K562 (cell line): ENCODE data around the gene FBXW11. TPM values are rescaled to one million over a fixed set of nuclear protein-coding genes. Genes with fewer than 3 reads are reported as not detected.
A peak's percentile ranks its signal among the peaks of the same experiment; 100 is the strongest.

Experiments used
- ATAC-seq: fragments of 200-7000 bp; cut with Tn5 transposase; 3 replicates; pipeline ENCODE4 v1.9.1; 2020; ENCODE audit warnings: moderate library complexity
- BruUV-seq: library from RNA; stranded (reverse); fragments of 400-500 nt; replicated peaks from 2 replicates; lab custom pipeline; 2021; lab: Mats Ljungman, UMichigan
- CTCF ChIA-PET: fragments of 300-600 bp; formaldehyde crosslinking; extraction: SDS; loops from one replicate; lab custom pipeline; 2021; ENCODE audit warnings: low intra/inter-chr PET ratio; lab: Yijun Ruan, JAX
- POLR2A ChIA-PET: fragments of 300-600, 350-650 bp; sonication (Branson Sonifier 250); formaldehyde crosslinking; extraction: SDS; loops from one replicate; lab custom pipeline; 2021; ENCODE audit warnings: antibody characterized with exemption, inconsistent platforms; lab: Yijun Ruan, JAX
- DNase-seq, 4 experiments: peaks; one replicate each; pipeline versions ENCODE4 v3.0.0 to v3.0.0-alpha.2; 2011 to 2018; ENCODE audit warnings: low spot score in 3 of 4, mixed read lengths in 3 of 4; ENCODE audit errors: extremely low read depth in 1 of 4
- FAIRE-seq: peaks from 2 replicates; lab custom pipeline; 2011; peaks lifted over from hg19 to GRCh38; lab: Jason Lieb, UNC
- H2AFZ ChIP-seq: 2 replicates; pipeline ENCODE4 v1.6.0; 2011; ENCODE audit warnings: low read depth, low read length, control low read depth, inconsistent platforms
- H3K27ac ChIP-seq: fragments of 200-600 bp; 3 replicates; pipeline ENCODE4 v1.8.0; 2011; ENCODE audit warnings: low read depth, mild to moderate bottlenecking, control low read depth, inconsistent platforms, low read length, moderate library complexity, mixed read lengths; ENCODE audit errors: extremely low read depth
- H3K27me3 ChIP-seq, 2 experiments: fragments of 300-600 bp in 1 of 2; 2 replicates in 1 of 2; 3 replicates in 1 of 2; pipeline versions ENCODE4 v1.6.0 to v1.8.0; 2011; ENCODE audit warnings: inconsistent platforms in 2 of 2, low read length in 2 of 2, mild to moderate bottlenecking in 1 of 2, mixed read lengths in 1 of 2, moderate library complexity in 1 of 2; ENCODE audit not compliant: control insufficient read depth in 2 of 2, insufficient read depth in 2 of 2
- H3K36me3 ChIP-seq: fragments of 300-600 bp; 3 replicates; pipeline ENCODE4 v1.8.0; 2011; ENCODE audit warnings: mild to moderate bottlenecking, low read length, inconsistent platforms; ENCODE audit not compliant: control insufficient read depth, insufficient read depth
- H3K4me1 ChIP-seq, 2 experiments: fragments of 200-600 bp in 1 of 2; replicated peaks in 1 of 2; 2 replicates in 1 of 2; 3 replicates in 1 of 2; pipeline versions ENCODE4 v1.5.1 to v1.8.0; 2011; ENCODE audit warnings: inconsistent platforms in 2 of 2, low read length in 2 of 2, mild to moderate bottlenecking in 1 of 2, mixed read lengths in 1 of 2, moderate library complexity in 1 of 2; ENCODE audit not compliant: control insufficient read depth in 2 of 2, insufficient read depth in 2 of 2
- H3K4me2 ChIP-seq: 2 replicates; pipeline ENCODE4 v1.6.1; 2011; ENCODE audit warnings: low read length, control low read depth, inconsistent platforms, mixed read lengths; ENCODE audit not compliant: insufficient read depth
- H3K4me3 ChIP-seq: fragments of 200-600 bp; sonication (generic), shearing (Covaris generic); 2 replicates; pipeline ENCODE4 v1.5.1; 2016; ENCODE audit warnings: control low read depth, inconsistent platforms
- H3K79me2 ChIP-seq: fragments of 200-600 bp; 3 replicates; pipeline ENCODE4 v1.8.0; 2011; ENCODE audit warnings: low read length, inconsistent platforms; ENCODE audit not compliant: control insufficient read depth, insufficient read depth
- H3K9ac ChIP-seq, 2 experiments: 2 replicates each; pipeline versions ENCODE4 v1.6.0 to v1.6.1; 2011; ENCODE audit warnings: low read depth in 2 of 2, low read length in 2 of 2, control low read depth in 1 of 2, inconsistent platforms in 1 of 2, mild to moderate bottlenecking in 1 of 2, mixed read lengths in 1 of 2; ENCODE audit not compliant: insufficient read depth in 1 of 2
- H3K9me1 ChIP-seq: one replicate; pipeline ENCODE4 v1.6.0; 2011; ENCODE audit warnings: inconsistent platforms, mild to moderate bottlenecking, low read length, moderate library complexity; ENCODE audit not compliant: control insufficient read depth, insufficient read depth
- H3K9me3 ChIP-seq: replicated peaks from 2 replicates; pipeline ENCODE4 v1.5.1; 2011; ENCODE audit warnings: low read depth, low read length, inconsistent platforms; ENCODE audit not compliant: control insufficient read depth, insufficient read depth
- H4K20me1 ChIP-seq: replicated peaks from 2 replicates; pipeline ENCODE4 v1.6.1; 2011; ENCODE audit warnings: low read length, inconsistent platforms, mixed read lengths; ENCODE audit not compliant: control insufficient read depth, insufficient read depth
- FOXA3 ChIP-seq, 2 experiments: fragments of 450-650 bp in 1 of 2; sonication (generic) in 1 of 2; formaldehyde crosslinking; IDR thresholded peaks in 1 of 2; conservative IDR thresholded peaks in 1 of 2; 2 replicates each; pipeline versions ENCODE4 v1.4.0 to v1.8.0; 2020 to 2022; ENCODE audit warnings: mild to moderate bottlenecking in 2 of 2, missing genetic modification reagents in 1 of 2
- MTA3 ChIP-seq: fragments of 450-650 bp; formaldehyde crosslinking; IDR thresholded peaks from 2 replicates; pipeline ENCODE4 v1.6.1; 2017; ENCODE audit warnings: mild to moderate bottlenecking, borderline replicate concordance
- NR2C2 ChIP-seq, 2 experiments: fragments of 200-800 bp in 1 of 2; sonication (Bioruptor generic) in 1 of 2; sonication (generic) in 1 of 2; formaldehyde crosslinking in 1 of 2; IDR thresholded peaks; 2 replicates each; pipeline versions ENCODE4 v1.6.1 to v1.8.0; 2016 to 2022; ENCODE audit warnings: mild to moderate bottlenecking in 1 of 2, missing compliant biosample characterization in 1 of 2, missing genetic modification characterization in 1 of 2, missing genetic modification reagents in 1 of 2
- POLR3G ChIP-seq: IDR thresholded peaks from 2 replicates; pipeline ENCODE4 v1.6.1; 2011; ENCODE audit not compliant: insufficient read length, insufficient replicate concordance; ENCODE audit errors: extremely low read depth
- RBM39 ChIP-seq: fragments of 200-400 bp; formaldehyde crosslinking; optimal IDR thresholded peaks from 2 replicates; pipeline ENCODE3; 2018; ENCODE audit warnings: low read depth, low read length
- SAFB ChIP-seq: fragments of 200-400 bp; formaldehyde crosslinking; IDR thresholded peaks from 2 replicates; pipeline ENCODE4 v1.6.1; 2017; ENCODE audit warnings: low read depth, low read length, borderline replicate concordance
- ZNF717 ChIP-seq: fragments of 250-450 bp; sonication (Bioruptor Pico); IDR thresholded peaks from 2 replicates; pipeline ENCODE4 v1.5.0; 2021
- ZNF76 ChIP-seq: fragments of 250-450 bp; sonication (Bioruptor Pico); IDR thresholded peaks from 2 replicates; pipeline ENCODE4 v1.4.0; 2020; ENCODE audit warnings: mild to moderate bottlenecking, moderate library complexity, borderline replicate concordance
- WGBS: fragments of 100-300 bp; shearing (Covaris generic); methylation state at CpG from one replicate; pipeline ENCODE4 v1.1.6; 2016; ENCODE audit warnings: low coverage, mixed read lengths; ENCODE audit not compliant: insufficient coverage; ENCODE audit errors: missing lambda C conversion rate; 5-methylcytosine and 5-hydroxymethylcytosine counted together
- in situ Hi-C: fragments of 300-500 bp; cut with MboI; formaldehyde crosslinking; loops from 4 replicates; pipeline ENCODE4 v1.15.0; 2018; ENCODE audit warnings: inconsistent platforms, mixed read lengths
- intact Hi-C: fragments of 100-400 bp; cut with micrococcal nuclease; formaldehyde crosslinking; loops from 2 replicates; pipeline ENCODE4 v1.14.2; 2022
- polyA plus RNA-seq, 8 experiments: library from polyadenylated mRNA; depleted of rRNA in 4 of 8; stranded (reverse) in 5 of 8; unstranded in 3 of 8; fragments of >200 nt; fragmentation: Nextera tagmentation in 2 of 8; fragmentation: Illumina TruSeq in 1 of 8; extraction: Ambion mirVana in 2 of 8; extraction: Trizol in 1 of 8; gene quantifications; 2 replicates each; pipeline versions ENCODE4 v1.2.1 to v1.2.3, GENCODE V29; 2011 to 2014; ENCODE audit warnings: inconsistent platforms in 1 of 8, missing spikeins in 1 of 8
- total RNA-seq, 7 experiments: library from RNA; depleted of rRNA in 6 of 7; stranded (reverse); fragments of >200 nt in 6 of 7; fragmentation: Illumina TruSeq in 2 of 7; extraction: Trizol in 2 of 7; gene quantifications; 2 replicates each; pipeline versions ENCODE4 v1.2.1 to v1.2.3, GENCODE V29; 2011 to 2021; ENCODE audit warnings: low replicate concordance in 1 of 7
- TF ChIP-seq, protein P1 (sequence below): fragments of 450-650 bp; IDR thresholded peaks from 2 replicates; pipeline ENCODE4 v1.6.1; 2017; ENCODE audit warnings: antibody characterized with exemption
- TF ChIP-seq, protein P2 (sequence below): fragments of 250-450 bp; sonication (Bioruptor Pico); IDR thresholded peaks from 2 replicates; pipeline ENCODE4 v1.4.0; 2020; ENCODE audit warnings: mild to moderate bottlenecking
- TF ChIP-seq, protein P3 (sequence below): IDR thresholded peaks from 2 replicates; pipeline ENCODE4 v1.6.1; 2012; ENCODE audit warnings: low read depth, low read length, improper control_type of control experiment, borderline replicate concordance
- TF ChIP-seq, protein P4 (sequence below): fragments of 450-650 bp; conservative IDR thresholded peaks from 2 replicates; pipeline ENCODE4 v1.6.1; 2016; ENCODE audit warnings: missing genetic modification characterization, low read depth, mild to moderate bottlenecking, control low read depth, missing compliant biosample characterization

Gene FBXW11
- total and polyA plus RNA-seq, 9 of the 15 experiments (the other 6 are each of a cell fraction or from before 2014, with no cell fraction given): 3.0 to 28.6 (median 23.6) TPM

DNA sequence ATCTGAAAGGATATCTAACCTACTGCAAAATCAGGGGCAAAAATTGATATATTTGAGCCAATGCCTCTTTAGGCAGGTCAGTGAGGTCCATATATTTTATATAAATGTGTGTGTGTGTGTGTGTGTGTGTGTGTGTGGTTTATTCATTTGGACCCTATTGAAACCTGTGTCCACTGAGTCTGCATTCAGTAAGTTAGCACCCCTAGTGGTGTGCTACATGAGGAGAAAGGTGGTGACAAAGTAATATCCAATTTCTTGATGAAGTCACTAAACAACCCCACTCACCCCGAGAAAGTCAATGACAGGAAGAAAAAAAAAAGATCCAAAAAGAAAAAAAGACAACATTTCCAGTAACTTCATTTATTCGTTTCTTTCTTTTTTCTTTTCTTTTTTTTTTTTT is 4.1 kb downstream of the FBXW11 start:
- H3K4me1 ChIP-seq: peaks cover 12 to 20% of the 10 kb centered on the region in 2 experiments
- H3K9ac ChIP-seq: no peak overlapping the region
- POLR2A ChIA-PET: no interaction called here
- intact Hi-C loops (no loop called here), in situ Hi-C loops (no loop called here)
- H3K9me3 ChIP-seq: no peaks in the 10 kb centered on the region
- FAIRE-seq (peak; percentile 40), DNase-seq (peak; percentile 34 to 50 (median 39)), ATAC-seq (peak; percentile 13; the same call in 2 of the 3 replicates)
- no peak overlapping the region for H3K4me3 ChIP-seq
- no peak overlapping the region for H3K4me2 ChIP-seq
- H3K9me1 ChIP-seq: no peaks in the 10 kb centered on the region
- H3K36me3 ChIP-seq: no peaks in the 10 kb centered on the region; the same call in 2 of the 3 replicates
- no TSS peak for BruUV-seq
- H3K27ac ChIP-seq: no peak overlapping the region
- peaks cover 89% of the 10 kb centered on the region for H3K79me2 ChIP-seq
- H3K27me3 ChIP-seq: no peaks in the 10 kb centered on the region
- 43% methylated on average over 1 of the region's 2 CpGs for WGBS
- H4K20me1 ChIP-seq: peaks cover 18% of the 10 kb centered on the region
- CTCF ChIA-PET: no interaction called here
- no peak overlapping the region for H2AFZ ChIP-seq
- TF ChIP-seq, protein P1, sequence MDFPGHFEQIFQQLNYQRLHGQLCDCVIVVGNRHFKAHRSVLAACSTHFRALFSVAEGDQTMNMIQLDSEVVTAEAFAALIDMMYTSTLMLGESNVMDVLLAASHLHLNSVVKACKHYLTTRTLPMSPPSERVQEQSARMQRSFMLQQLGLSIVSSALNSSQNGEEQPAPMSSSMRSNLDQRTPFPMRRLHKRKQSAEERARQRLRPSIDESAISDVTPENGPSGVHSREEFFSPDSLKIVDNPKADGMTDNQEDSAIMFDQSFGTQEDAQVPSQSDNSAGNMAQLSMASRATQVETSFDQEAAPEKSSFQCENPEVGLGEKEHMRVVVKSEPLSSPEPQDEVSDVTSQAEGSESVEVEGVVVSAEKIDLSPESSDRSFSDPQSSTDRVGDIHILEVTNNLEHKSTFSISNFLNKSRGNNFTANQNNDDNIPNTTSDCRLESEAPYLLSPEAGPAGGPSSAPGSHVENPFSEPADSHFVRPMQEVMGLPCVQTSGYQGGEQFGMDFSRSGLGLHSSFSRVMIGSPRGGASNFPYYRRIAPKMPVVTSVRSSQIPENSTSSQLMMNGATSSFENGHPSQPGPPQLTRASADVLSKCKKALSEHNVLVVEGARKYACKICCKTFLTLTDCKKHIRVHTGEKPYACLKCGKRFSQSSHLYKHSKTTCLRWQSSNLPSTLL: 0 out of 2 replicates have a peak, but pooled peaks have one; percentile 28
- TF ChIP-seq RBM39: no peak
- TF ChIP-seq MTA3: no peak
- TF ChIP-seq ZNF717: no peak
- no peak for TF ChIP-seq SAFB
- TF ChIP-seq ZNF76 (CRISPR knock-in tag): no peak
- no peak for TF ChIP-seq FOXA3 (CRISPR knock-in tag; conservative IDR thresholded peaks at IDR 0.05 in 1 of 2, IDR thresholded peaks at IDR 0.05 in 1 of 2)
- TF ChIP-seq, protein P2, sequence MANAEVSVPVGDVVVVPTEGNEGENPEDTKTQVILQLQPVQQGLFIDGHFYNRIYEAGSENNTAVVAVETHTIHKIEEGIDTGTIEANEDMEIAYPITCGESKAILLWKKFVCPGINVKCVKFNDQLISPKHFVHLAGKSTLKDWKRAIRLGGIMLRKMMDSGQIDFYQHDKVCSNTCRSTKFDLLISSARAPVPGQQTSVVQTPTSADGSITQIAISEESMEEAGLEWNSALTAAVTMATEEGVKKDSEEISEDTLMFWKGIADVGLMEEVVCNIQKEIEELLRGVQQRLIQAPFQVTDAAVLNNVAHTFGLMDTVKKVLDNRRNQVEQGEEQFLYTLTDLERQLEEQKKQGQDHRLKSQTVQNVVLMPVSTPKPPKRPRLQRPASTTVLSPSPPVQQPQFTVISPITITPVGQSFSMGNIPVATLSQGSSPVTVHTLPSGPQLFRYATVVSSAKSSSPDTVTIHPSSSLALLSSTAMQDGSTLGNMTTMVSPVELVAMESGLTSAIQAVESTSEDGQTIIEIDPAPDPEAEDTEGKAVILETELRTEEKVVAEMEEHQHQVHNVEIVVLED (CRISPR knock-in tag): no peak
- no peak for TF ChIP-seq POLR3G
- TF ChIP-seq, protein P3, sequence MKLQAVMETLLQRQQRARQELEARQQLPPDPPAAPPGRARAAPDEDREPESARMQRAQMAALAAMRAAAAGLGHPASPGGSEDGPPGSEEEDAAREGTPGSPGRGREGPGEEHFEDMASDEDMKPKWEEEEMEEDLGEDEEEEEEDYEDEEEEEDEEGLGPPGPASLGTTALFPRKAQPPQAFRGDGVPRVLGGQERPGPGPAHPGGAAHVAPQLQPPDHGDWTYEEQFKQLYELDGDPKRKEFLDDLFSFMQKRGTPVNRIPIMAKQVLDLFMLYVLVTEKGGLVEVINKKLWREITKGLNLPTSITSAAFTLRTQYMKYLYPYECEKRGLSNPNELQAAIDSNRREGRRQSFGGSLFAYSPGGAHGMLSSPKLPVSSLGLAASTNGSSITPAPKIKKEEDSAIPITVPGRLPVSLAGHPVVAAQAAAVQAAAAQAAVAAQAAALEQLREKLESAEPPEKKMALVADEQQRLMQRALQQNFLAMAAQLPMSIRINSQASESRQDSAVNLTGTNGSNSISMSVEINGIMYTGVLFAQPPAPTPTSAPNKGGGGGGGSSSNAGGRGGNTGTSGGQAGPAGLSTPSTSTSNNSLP: peak; percentile 18; the same call in 1 of the 2 replicates
- TF ChIP-seq, protein P4, sequence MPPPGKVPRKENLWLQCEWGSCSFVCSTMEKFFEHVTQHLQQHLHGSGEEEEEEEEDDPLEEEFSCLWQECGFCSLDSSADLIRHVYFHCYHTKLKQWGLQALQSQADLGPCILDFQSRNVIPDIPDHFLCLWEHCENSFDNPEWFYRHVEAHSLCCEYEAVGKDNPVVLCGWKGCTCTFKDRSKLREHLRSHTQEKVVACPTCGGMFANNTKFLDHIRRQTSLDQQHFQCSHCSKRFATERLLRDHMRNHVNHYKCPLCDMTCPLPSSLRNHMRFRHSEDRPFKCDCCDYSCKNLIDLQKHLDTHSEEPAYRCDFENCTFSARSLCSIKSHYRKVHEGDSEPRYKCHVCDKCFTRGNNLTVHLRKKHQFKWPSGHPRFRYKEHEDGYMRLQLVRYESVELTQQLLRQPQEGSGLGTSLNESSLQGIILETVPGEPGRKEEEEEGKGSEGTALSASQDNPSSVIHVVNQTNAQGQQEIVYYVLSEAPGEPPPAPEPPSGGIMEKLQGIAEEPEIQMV (tag): 0 out of 2 replicates have a peak, but pooled peaks have one; percentile 68
- no peak for TF ChIP-seq NR2C2 (CRISPR knock-in tag; IDR thresholded peaks at IDR 0.05)
- no peak for TF ChIP-seq NR2C2 (tag; IDR thresholded peaks at IDR 0.05)
